T-helper 1 cell treated with Interleukin-12 subunit alpha and Interleukin-12 subunit beta and Interleukin-4 antibody, amounts not matched to agents 30 ng/mL and 1 ng/mL, for 36 hours (primary cell): ENCODE measurements around the gene RPL36. TPM values are rescaled to one million over a fixed set of nuclear protein-coding genes. Genes with fewer than 3 reads are reported as not detected.
"Not testable (repeated sequence)": the region's sequence is repeated elsewhere in the genome, so short reads cannot be mapped to it uniquely, and the experiment has no call there.

Experiments
- intact Hi-C: fragments of 100-400 bp; cut with micrococcal nuclease; formaldehyde crosslinking; loops from one replicate; pipeline ENCODE4 v1.15.1; 2024
- total RNA-seq: library from RNA; stranded (reverse); gene quantifications from 2 replicates; pipeline ENCODE4 v1.2.3, GENCODE V29; 2022

Gene RPL36
- total RNA-seq, 1 donor from 2014 or later = 713 TPM

DNA sequence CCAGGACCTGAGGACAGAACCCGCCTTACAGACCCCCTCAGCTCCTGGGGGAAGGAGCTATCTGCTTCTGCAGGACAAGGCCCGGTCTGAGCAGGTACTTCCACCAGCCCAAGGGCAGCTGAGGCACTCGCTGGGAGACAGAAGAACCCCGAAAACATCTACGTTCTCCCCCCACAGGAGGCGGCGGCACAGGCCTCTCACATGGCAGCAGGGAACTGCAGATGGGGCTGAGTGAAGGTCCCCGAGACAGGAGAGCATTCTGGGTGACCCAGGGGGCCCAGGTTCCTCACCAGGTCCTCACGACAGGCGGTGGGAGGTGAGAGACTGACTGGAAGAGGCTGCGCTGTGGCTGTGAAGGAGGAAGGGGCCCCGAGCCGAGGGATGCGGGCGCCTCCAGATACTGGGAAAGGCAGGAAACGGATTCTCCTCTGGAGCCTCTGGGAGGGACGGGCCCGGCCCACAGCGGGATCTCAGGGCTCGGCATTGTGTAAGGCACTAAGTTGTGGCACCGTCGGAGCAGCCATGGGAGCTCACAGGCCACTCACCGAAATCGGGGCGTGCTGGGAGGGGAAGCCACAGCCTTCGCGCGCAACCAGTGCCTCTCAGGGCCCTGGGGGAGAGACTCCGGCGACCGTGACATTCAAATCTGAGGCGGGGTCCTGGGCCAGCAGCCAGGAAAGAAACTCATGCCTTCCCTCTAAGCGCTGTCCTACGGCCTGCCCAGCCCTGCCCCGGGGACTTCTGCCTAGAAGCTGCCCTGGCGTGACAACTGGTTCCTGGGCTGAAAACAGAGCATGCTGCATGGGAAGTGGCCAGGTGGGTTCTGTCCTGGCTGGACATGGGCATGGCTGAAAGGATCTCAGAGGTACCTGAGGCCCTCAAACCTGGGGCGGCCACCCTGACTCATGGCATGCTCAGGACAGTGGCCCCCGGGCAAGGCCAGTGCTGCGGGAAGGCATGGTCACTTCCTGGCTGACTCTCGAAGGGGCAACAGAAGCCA is 14.0 kb downstream of the RPL36 start:
- intact Hi-C loops = no loop called here

DNA sequence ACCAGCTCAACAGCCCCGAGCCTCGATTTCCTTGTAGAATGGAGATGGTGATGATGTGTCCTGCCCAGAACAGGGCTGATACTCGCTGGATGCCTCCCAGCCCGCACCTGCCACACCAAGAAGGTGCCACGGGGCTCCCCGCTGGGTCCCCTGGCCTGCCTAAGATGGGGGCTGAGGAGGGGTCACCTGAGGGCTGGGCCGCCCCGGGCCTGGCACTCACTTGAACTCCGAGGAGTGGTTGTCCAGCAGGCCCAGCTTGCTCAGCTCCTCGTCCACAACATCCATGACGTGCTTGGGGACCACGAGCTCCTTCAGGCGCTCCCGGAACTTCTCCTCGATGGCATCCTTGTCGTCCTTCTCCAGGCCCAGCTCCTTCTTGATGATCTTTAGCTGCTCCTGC is 15.5 kb downstream of the RPL36 start:
- intact Hi-C loops = no loop called here

GRCh38 chr19:5706876-5707573 is 16.9 kb downstream of the RPL36 start:
- intact Hi-C loops = no loop called here

DNA sequence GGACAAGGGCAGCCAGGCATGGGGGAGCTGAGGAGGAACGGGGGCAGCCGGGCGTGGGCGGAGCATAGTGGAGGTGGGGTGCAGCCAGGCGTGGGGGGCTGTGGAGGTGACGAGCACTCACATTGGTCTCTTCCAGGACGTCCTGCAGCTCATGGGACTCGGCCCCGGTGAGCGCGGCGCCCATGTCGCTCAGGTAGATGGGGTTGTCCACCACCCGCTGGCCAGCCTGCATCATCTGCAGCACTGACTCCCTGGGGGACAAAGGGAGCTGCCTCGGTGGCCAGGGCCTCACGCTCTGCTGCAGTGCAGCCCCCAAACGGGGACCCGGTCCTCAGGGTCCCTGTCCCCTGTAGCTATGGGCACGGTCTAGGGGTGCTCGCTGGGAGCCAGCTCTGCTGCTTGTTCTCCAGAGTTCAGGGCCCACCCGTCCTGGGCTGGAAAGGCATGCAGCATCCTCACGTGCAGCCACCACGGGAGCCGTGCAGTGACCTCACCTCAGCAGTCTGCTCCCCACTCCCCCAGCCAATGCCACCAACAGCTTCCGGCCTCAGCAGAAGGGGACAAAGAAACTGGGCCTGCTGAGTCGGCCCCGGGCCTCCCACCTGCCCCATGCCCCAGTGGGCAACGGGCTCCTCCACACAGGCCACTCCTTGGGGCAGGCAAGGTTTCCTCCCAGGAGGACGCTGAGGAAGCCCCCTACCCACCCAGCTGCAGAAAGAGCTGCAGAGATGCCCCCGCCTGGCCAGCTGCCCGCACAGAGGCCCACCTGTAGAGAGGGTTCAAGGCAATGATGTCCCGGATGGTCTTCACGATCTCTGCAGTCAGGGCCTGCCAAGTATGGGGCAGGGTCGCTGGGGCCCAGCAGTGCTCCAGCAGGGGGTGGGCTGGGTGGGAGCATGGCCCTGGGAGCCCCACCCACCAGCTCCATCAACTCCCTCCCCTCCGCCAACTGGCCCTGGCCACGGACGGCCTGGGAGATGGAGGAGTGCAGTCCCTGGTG is 17.8 kb downstream of the RPL36 start:
- intact Hi-C loops = no loop called here

DNA sequence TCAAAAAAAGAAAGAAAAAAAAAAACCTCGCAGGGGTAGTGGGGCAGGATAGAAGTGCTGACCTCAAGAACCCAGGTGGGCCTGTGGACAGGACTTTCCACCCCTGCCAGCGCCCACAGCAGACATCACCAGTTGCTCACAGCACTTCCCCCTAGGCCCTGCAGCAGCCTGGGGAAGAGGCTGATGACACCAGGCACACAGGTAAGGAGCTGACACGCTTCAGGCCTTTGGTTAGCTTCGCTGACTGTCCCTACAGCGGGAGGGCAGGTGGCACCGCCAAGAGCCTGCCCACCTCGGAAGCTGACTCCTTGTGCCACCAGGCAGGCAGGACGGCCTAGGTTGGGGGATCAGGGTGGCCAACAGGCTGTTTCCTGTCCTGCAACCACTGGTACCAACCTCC is 20.9 kb downstream of the RPL36 start:
- intact Hi-C loops = no loop called here

DNA sequence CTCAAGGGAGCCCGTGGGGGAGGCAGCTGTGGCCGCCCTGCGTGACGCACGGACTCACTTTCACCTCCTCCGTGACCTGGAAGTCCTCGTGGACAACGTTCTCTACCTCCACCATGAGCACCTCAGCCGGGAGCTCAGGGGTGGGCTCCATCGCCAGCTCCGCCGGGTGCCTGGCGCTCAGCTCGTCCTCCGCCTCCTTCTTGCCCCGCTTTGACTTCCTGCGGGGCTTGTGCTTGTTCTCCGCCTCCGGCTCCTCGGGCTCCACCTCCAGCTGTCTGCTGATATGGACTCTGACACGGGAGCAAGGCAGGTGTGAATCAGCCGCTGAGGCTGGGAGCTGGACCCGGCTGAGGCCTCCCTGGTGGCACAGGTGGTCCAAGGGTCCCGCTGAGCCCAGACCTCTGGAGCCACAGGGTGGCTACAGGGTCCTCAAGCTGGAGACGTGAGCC is 21.6 kb downstream of the RPL36 start:
- intact Hi-C loops = no loop called here

GRCh38 chr19:5713228-5713627 is 23.1 kb downstream of the RPL36 start:
- intact Hi-C loops = no loop called here

DNA sequence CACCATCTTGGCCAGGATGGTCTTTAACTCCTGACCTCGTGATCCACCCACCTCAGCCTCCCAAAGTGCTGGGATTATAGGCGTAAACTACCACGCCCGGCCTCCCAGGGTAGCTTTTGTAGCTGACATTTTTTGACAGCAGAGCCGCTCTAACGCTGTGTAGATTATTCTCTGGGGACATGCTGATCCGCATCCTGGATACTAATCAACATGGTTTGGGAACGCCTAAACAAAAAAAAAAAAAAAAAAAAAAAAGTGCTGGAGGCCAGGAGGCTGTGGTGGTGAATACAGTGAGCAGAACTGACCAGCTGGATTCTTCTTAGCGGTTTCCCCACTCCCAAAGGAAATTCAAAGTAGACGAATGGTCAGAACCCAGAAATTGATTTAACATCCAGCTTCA is 24.7 kb downstream of the RPL36 start:
- intact Hi-C loops = no loop called here

GRCh38 chr19:5717215-5717935 is 27.3 kb downstream of the RPL36 start:
- intact Hi-C loops = no loop called here

DNA sequence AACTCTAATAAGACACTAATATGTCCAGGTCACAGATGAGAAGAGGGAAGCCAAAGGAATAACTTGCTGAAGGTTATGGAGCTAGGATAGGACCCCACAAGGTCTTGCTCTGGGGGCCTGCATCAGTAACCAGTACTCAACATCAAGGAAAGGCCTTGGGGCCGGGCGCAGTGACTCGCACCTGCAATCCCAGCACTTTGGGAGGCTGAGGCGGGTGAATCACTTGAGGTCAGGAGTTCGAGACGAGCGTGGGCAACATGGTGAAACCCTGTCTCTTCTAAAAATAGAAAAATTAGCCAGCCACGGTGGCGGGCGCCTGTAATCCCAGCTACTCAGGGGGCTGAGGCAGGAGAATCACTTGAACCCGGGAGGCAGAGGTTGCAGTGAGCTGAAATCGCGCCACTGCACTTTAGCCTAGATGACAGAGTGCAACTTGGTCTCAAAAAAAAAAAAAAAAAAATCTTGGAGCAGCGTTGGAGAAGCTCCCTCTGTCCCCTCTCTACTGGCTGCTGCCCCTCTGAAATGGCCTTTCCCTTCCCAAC is 28.0 kb downstream of the RPL36 start:
- intact Hi-C loops = no loop called here

- intact Hi-C loops = no loop called here
Measured at GRCh38 chr19:5718579-5719273, 28.6 kb downstream of the RPL36 start.

- intact Hi-C loops = no loop called here
Measured at GRCh38 chr19:5719274-5719960, 29.3 kb downstream of the RPL36 start.

- intact Hi-C loops = loop anchor here (1.0 kb wide), 11 partner anchors 30 to 996 kb away; partner anchors contain the start of genes CLPP, FEM1A, MICOS13 and RANBP3
Measured at GRCh38 chr19:5719961-5720790, 30.1 kb downstream of the RPL36 start, which contains the start of the genes CATSPERD and LONP1. Gene CATSPERD, plus strand, starts transcription at chr19:5720637. Its CDS starts 101 bp downstream, at chr19:5720738. Gene LONP1, minus strand, starts transcription at chr19:5720146. Its CDS starts 14 bp downstream, at chr19:5720132.

DNA sequence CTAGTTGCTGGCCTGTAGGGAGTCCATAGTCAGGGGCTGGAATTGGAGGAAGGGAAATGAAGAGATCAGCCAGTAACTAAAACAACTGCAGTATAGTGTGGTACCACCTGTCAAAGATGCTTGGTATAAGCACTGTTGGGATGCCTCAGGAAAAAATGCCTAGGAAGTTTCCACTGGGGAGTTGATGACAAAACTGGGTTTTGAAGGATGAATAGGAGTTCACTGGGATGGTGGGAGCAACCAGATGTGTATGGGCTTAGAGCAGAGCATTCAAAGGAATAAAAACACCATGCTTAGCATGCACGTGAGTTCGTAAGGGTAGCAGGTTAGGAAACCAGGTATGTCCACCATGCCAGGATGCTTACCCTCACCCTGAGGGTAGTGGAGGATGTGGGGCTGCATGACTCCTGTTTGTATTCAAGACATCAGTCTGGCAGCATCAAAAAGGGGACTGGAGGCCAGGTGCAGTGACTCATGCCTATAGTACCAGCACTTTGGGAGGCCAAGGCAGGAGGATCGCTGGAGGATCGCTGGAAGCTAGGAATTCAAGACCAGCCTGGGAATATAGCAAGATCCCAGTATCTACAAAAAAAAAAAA is 37.5 kb downstream of the RPL36 start:
- intact Hi-C loops = no loop called here

DNA sequence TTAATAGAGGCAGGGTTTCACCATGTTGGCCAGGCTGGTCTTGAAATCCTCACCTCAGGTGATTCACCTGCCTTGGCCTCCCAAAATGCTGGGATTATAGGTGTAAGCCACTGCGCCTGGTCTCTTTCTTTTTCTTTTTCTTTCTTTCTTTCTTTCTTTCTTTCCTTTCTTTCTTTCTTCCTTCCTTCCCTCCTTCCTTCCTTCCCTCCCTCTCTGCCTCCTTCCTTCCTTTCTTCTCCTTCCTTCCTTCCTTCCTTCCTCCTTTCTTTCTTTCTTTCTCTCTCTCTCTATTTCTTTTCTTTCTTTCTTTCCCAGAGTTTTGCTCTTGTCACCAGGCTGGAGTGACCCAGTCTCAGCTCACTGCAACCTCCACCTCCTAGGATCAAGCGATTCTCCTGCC is 43.1 kb downstream of the RPL36 start:
- intact Hi-C loops = not testable (repeated sequence)

- intact Hi-C loops = no loop called here
Measured at GRCh38 chr19:5738423-5738822, 48.3 kb downstream of the RPL36 start.
